ENCODE results near the gene SORBS1.

Gene SORBS1

DNA sequence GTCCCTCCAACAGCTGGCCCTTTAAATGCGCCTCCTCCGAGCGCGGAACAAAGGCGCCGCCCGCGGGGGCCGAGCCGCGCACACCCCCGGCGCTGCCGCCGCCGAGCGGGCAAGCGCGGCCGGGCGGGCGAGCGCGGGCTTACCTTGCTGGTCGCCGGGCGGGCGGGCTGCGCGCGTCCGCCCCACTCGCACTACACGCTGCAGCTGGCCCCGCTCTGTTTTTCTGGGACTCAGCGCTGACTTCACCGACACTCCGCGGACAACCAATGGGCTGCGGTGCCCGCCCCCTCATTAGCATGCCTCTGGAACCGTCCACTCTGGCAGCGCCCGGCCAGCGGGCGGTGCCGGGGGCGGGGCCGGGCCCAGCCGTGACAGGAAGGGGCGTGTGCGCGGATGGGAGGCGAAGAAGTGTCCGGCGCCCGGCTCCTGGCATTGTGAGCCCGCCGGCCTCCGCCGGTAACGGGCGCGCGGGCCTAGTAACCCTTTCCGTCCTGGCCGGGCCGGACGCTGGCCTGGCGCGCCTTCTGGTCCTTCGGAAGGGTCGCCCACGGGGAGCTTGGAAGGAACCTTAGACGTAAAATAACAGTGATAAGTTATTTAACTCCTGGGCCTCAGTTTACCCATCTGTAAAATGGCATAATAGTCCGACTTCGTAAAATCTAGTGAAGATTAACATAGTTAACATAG is at the start of gene SORBS1:
Gene SORBS1, minus strand, starts transcription at position 195 of the 687 bp plus-strand sequence. CDS start 120,236 bp downstream, outside the sequence.
- DNase-seq (ENCODE audit: low spot score): peak; percentile 95

DNA sequence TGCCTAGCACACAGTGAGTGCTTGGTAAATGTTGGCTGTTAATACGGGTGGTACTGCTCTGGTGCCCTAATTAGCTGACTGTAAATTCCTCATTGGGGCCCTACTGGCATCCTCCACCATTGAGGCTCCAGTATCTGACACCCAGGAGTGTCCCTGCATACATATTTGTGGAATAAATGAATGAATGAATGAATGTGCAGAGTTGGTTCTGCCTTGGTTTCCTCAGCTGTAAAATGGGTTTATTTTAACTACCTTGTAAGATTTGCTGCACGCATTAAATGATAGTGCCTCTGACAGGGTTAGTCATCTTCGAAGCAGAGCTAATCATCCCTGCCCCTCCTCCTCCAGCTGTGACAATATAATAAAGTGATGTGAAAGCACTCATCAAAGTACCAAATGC is 49.6 kb upstream of the SORBS1 start:
- no peak for DNase-seq (ENCODE audit: low spot score)

DNA sequence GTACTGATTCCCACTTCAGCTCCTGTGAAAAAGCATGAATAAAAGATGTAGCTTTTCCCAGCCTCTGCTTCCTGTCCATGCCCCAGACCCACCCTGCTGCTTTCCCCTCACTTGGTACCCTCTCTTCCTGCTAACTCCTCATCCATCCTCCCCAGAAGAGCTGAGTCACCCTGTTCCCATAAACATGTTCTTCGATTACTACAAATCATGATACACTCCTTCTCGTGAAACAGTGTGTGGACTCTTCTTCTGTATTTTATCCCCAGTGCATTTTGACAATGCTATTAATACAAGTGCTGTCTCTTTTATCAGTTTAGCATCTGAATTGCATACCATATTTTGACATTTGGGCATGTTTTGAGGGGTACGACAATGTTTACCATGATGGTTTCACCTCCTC is 45.8 kb upstream of the SORBS1 start:
- no peak for DNase-seq (ENCODE audit: low spot score)

DNA sequence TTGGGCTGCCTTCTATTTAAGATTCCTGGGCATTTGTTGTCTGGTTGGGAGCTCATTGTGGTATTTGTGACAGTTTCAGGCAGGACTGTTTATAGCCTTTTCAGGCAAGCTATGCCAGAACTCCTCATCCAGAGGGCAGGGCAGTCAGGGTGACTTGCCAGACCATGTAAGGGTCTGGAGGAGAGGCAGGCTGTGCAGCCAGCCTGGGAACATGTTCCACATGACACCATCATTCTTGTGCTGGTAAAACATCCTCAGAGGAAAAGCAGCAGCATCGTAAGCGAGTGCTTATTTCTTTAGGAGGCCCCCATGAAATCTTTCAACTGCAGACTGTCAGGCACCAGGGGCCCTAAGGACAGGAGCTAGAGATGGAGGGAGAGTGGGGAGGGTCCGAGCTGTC is 44.0 kb upstream of the SORBS1 start:
- no peak for DNase-seq (ENCODE audit: low spot score)

DNA sequence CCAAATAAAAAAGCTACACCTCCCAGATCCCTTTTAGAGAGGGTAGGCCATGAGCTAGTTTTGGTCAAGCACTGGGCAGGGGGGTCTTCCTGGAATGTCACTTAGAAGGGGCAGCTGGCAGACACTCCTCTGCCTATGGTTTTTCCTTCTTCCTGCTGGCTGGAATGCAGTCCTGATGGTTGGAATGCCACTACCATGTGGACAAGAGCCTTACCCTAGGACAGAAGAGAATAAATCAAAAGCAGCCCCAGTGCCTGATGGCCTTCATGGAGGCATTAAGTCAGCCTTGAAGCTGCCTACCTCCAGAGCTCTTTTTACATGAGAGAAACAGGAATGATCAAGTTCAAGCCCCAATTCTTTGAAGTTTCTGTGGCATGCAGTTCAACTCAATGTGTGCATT is 43.5 kb upstream of the SORBS1 start:
- no peak for DNase-seq (ENCODE audit: low spot score)

DNA sequence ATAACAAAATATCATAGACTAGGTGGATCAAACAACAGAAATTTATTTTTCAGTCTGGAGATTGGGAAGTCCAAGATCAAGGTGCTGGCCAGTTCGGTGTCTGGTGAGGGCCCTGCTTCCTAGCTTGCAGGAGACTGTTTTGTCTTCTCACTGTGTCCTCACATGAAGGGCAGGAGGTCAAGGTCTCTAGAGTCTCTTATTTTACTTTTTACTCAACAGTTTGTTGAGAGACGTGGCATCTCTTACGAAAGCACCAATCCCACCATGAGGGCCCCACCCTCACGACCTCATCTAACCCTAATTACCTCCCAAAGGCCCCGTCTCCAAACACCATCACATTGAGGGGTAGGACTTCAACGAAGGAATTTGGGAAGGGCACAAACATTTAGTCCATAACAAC is 41.2 kb upstream of the SORBS1 start:
- DNase-seq (ENCODE audit: low spot score): no peak

DNA sequence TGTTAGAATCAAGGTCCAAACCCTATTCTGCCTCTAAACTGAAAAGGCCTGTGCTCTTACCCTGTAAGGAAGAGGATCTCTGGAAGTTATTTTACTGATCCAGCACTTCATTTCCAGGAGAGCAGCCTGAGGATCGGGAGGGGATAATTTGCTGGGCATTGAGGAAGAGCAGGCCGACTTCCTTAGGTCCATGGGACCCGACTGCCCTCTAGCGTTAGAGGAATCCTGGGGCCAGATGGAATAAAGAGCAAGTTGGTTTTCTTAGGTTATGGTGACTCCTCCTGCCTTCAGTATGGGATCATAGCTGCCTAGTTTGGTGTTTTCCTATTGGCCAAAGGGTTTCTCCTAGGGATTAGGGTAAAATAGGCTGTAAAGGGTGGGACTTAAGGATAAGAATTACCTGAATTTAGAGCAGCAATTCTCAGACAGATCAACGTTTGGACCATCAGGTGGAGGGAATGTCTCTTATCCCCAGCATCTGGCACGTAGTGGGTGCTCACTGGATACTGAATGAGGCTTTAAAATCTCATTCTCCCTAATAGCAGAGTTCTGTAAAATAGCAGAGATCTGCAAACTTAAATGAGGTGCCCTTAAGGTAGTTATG is 40.0 kb upstream of the SORBS1 start:
- DNase-seq (ENCODE audit: low spot score): peak; percentile 73

DNA sequence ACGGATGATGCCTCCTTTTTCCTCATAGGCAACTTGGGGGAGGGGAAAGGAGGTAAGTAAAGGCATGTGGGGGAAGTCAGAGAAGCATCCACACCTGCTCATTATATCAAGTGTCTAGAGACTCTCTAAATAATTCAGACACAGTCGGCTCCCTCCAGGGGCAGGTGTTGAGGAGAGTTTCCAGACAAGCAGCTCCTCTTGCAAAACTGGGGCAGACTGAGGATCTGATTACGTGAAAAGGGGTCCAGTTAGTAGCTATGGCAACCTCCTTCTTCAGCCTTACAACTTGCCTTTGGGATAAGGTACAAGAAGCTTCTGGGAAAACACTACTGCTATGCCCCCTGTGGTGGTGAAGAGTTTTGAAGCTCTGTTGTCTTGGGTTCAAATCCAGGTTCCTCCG is 39.0 kb upstream of the SORBS1 start:
- DNase-seq (ENCODE audit: low spot score): no peak

DNA sequence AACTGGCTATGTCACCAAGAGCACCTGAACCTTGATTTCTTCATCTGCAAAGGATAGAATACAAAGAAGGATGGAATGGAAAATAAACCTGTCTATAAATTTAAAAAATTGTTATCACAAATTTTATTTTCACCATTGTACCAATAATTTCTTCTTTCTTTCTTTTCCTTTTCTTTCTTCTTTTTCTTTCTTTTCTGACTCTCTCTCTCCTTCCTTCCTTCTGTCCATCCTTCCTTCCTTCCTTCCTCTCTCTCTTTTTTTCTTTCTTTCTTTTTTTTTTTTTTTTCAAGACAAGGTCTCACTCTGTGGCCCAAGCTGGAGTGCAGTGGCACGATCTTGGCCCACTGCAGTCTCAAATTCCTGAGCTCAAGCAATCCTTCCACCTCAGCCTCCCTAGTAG is 36.6 kb upstream of the SORBS1 start:
- no peak for DNase-seq (ENCODE audit: low spot score)

DNA sequence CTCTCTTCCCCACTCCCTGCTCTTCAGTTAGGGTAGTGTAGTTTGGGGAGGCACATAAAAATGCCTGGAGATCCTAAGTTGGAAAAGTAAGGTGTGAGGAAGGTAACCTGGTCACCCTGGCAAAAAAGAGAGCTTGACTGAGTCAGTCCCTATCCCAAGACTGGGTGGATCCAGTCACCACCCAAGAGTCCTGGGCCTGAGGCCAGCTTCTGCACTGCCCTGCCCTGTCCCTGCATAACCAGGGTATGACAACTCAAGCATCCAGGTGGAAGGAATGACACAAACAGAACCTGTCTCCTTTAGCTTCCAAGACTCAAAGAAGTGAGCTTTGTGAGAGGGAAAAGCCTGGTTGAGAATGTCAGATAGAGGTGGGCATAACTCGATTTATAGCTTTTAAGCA is 26.9 kb upstream of the SORBS1 start:
- DNase-seq (ENCODE audit: low spot score): no peak

DNA sequence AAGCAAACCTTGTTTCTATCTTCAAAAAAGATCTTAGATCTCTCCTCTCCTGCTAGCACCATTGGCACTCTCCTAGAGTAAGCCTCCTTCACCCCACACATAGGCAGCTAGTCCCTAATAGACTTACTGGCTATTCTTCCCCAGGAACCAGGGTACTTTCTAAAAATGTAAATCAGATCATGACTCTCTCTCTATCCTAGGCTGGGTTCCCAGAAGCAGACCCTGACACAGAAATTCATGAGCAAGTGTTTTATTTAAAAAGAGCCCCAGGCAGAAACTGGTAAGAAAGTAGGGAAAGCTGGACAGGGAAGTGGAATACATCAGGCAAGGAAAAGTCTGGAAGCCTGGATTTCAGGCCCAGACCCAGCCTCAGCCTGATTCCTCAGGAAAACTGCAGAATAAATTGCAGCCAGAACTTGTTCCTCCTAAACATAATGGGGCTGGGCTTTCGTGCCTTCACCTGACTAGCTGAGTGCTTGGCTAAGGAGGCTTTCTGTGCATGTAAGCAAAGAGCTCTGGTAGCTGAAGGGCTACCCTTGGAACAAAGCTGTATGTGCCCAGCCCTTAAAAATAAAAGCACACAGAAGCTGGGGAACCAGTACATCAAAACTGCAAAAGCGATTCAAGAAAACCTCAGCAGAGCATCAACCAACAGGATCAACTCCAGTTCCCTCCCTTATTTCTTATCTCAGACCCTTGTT is 18.8 kb upstream of the SORBS1 start:
- DNase-seq (ENCODE audit: low spot score): no peak

DNA sequence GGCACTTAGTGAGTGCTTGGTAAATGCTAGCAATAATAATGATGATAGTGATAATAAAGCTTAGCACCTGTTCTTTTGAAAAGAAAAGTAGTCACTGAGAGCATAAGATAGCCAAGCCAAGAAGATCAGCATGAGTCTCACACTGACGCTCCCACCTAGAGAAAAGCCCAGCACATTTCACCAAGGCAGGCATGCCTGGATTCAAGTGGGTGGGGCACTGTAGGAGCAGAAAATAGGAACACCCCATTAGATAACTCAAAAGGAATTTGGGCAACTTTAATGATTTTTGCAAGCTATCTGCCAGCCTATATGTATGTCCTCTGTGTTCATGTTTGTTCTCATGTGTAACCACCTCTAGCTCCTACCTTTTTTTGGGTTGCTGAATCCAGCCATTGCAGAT is 18.1 kb upstream of the SORBS1 start:
- no peak for DNase-seq (ENCODE audit: low spot score)

DNA sequence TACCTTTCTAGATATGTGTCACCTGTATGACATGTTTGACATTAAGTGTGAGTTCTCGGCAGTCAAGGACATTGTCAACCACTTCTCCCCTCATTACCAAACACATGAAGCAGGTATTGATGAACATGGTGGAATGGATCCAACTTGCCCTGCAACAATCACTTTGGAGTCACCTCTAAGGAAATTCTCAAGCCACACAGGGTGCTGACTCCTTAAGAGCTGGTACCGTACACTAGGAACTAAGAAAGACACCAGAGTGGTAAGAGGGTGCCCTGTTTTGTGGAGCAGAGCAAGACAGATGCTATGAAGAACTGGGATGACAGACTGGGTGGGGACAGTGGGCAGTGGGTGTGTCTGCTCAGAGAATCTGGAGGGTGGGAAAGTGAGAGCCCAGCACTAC is 17.4 kb upstream of the SORBS1 start:
- DNase-seq (ENCODE audit: low spot score): no peak

DNA sequence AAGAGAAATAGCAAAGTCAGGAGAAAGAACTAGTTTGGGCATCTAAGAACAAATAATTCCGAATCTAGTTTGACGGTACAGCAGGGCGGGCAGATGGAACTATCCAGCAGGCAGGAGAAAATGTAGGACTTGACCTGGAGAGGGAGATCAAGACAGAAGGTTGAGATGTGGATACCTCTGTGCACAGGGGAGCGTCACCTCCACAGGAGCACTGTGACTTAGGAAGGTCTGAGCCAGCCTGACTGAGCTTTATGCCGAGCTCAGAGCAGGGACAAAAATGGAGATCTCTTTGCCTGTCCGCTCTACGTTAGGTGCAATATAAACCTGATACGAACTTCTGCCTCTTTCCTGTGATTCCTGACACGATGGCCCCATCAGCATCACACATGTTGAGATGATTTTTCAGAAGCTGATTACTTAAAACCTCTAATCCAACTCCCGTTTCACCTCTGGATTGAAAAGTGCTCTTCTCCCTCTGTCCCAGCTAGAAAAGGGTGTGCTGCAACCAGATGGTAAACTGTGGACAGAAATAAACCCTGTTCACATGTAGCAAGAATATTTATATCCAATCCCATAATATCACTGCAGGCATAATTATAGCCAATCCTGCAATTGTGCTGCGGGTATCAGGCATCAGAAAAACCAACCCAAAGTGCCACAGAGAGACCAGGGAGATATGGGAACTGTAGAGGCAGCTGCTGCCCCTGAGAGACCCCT is 13.6 kb upstream of the SORBS1 start:
- DNase-seq (ENCODE audit: low spot score): no peak

DNA sequence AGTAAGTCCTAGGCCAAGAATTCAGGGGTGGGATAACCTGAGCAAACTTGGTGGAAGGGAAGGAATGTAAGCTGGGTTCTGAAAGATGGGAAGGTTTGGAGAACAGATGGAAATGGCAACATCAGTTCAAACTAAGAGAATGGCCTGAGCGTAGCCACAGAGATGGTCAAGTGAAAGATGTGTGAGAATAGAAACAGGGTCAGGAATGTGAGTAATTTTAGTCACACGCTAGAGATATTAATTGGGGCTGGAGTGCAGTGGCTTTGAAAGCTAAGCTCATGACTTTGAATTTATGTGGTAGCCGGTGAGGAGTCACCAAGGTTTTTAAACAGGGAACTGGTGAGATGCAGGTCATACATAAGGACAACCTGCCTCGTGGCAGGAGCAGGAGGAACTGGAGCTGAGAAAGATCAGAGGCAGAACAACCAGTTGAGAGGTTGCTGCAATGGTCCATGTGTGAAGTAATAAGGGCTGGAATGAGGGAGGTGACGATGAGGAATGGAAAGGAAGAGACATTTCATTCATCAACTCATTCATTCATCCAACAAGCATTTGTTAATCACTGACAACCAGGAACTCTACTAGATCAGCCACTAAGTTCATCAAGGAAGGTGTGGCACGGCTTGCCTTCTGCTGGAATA is 12.9 kb upstream of the SORBS1 start:
- DNase-seq (ENCODE audit: low spot score): no peak

DNA sequence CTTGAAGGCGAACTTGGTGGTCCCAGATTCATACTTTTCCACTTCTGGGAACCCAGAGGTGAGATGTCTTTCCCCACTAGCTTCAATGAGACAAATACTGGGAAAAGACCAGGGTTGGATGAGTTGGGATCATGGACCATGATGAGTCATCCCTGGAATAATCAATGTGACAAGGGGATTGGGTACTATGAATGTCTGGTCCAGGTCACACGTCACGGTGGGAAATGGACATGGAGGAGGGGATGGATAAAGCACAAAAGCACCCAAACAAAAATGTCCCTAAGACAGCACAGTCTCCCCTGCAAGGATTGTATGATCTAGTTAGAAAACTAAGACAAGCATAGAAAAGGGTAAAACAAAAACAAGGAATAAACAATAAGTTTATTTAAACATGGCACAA is 12.4 kb upstream of the SORBS1 start:
- no peak for DNase-seq (ENCODE audit: low spot score)

DNA sequence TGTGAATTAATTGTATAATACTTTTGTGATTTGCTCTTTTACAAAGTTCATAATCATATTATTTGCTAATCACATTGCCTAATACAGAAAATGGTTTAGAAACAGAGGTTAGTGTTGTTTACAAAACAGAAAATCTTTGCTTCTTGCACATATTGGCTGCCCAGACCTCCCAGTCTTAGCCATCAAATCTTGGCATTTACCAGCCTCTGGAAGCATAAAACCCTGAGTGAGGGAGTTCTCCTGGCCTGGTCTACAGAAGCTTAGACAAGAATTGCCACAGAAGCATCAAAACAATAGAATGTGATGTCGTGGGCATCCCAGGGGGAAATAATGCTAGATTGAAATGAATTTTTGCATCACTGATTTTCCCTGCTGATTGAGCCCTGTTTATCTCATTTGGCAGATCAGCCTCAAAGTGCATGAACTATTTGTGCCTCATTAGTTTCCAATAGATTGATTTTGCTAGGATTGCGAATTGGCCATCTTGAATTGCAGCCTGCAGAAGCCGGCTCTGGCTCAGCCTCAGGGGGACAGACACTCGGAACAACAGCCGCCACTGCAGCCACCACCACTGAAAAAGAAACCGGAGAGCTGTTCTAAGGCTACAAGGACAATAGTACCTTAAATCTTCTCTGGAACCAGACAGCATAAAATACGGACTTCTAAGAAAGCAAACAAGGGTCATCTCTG is 11.1 kb upstream of the SORBS1 start:
- no peak for DNase-seq (ENCODE audit: low spot score)

DNA sequence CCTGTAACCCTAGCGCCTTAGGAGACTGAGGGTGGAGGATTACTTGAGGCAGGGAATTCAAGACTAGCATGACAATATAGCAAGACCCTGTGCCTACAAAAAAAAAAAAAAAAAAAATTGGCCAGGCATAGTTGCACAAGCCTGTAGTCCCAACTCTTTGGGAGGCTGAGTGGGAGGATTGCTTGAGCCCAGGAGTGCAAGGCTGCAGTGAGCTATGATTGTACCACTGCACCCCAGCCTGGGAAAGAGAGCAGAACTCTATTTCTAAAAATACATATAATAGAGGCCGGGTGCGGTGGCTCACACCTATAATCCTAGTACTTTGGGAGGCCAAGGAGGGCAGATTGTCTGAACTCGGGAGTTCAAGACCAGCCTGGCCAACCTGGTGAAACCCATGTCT is 10.2 kb upstream of the SORBS1 start:
- DNase-seq (ENCODE audit: low spot score): no peak

DNA sequence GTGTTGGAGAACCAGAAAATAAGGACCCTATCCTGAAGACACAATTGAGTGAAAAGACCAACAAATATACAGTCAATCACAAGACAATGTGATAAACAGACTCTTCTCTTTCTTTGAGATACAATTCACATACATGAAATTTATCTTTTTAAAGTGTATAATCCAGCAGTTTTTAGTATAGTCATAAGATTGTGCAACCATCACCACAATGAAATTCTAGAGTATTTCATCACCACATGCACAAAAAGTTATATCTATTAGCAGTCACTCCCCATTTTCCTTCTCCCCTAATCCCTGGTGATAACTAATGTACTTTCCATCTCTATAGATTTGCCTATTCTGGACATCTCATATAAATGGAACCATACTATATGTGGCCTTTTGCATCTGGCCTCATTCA is 8.2 kb upstream of the SORBS1 start:
- no peak for DNase-seq (ENCODE audit: low spot score)

DNA sequence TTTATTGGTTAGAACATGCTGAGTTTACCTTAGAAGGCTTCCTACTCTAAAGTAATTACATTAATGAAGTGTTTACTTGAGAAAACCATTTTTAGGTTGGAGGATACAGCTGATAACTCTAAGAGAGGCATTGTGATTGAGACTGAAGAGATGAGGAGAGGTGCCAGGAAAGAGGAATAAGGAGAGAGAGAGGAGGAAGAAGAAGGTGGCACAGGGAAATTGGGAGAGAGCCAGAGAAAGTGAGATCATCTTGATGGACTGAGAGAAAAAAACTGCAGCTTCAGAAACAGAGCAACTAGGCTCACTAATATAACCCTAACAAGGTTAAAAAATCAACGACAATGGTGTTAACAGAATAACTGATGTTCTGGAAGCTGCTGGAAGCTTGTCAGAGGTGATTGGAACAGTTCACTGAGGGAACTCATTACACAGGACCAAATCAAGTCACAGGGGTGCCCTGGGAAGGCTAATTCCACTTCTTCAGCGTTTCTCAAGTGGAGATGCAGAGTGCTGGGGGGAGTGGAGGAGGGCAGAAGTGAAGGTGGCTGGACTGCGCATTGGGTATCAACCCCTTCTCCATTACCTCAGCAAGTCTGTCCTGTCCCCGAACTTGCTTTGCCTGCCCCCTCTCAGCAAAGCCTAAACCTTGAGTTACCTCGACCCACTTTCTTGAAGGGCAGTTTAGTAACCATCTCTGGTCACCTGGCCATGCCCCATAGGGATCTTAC is 6.9 kb upstream of the SORBS1 start:
- no peak for DNase-seq (ENCODE audit: low spot score)

DNA sequence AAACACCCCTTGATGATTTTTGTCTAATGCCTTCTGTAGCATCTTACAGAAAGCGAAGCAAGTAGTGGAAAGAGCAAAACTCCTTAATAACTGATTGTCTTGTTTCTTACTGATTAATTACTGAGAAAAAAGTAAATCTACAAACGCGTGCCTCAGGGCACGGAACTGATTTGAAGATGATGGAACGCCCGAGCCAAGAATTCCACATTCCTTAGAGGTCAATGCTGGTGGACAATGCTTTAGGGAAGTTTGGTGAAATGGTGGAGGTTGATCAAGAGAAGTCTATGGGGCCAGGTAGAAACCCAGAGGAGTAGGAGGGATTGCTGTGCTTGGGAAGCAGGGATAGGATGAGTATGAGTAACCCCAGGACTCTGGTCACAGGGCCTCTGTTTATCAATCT is 5.0 kb upstream of the SORBS1 start:
- no peak for DNase-seq (ENCODE audit: low spot score)
